A549 (cell line): ENCODE data around the gene KAT5. TPM values are rescaled to one million over a fixed set of nuclear protein-coding genes. Genes with fewer than 3 reads are reported as not detected.
A peak's percentile ranks its signal among the peaks of the same experiment; 100 is the strongest.

Experiments
- ATAC-seq, 2 experiments: fragments of 200-7000 bp in 1 of 2; fragments of >200 bp in 1 of 2; cut with Nextera tagmentation in 1 of 2; cut with Tn5 transposase in 1 of 2; 3 replicates each; pipeline versions ENCODE4 v1.8.0 to v1.9.1; 2018 to 2020; ENCODE audit warnings: mild to moderate bottlenecking in 1 of 2, moderate library complexity in 1 of 2
- CTCF ChIA-PET: fragments of 300-600 bp; sonication (Branson Sonifier 250); formaldehyde crosslinking; extraction: SDS; loops from one replicate; lab custom pipeline; 2021; ENCODE audit warnings: antibody characterized with exemption, inconsistent platforms; lab: Yijun Ruan, JAX
- POLR2A ChIA-PET: fragments of 350-600 bp; formaldehyde crosslinking; extraction: SDS; loops from one replicate; lab custom pipeline; 2021; ENCODE audit warnings: antibody characterized with exemption, inconsistent platforms; lab: Yijun Ruan, JAX
- DNase-seq, 2 experiments: peaks; one replicate each; pipeline versions ENCODE4 v3.0.0 to v3.0.0-alpha.2; 2011 to 2016; ENCODE audit warnings: low read depth in 1 of 2, low spot score in 1 of 2
- FAIRE-seq: peaks from 2 replicates; lab custom pipeline; 2011; peaks lifted over from hg19 to GRCh38; lab: Jason Lieb, UNC
- H3K27ac ChIP-seq, 2 experiments: fragments of >200 bp; sonication (Bioruptor Twin); formaldehyde crosslinking; 3 replicates each; pipeline ENCODE4 v1.5.1; 2016 to 2017
- H3K4me1 ChIP-seq: fragments of >200 bp; sonication (Bioruptor Twin); formaldehyde crosslinking; 3 replicates; pipeline ENCODE4 v1.6.1; 2016
- H3K4me2 ChIP-seq: fragments of >200 bp; sonication (Bioruptor Twin); formaldehyde crosslinking; 3 replicates; pipeline ENCODE4 v1.6.1; 2016
- H3K4me3 ChIP-seq: fragments of >200 bp; sonication (Bioruptor Twin); formaldehyde crosslinking; 3 replicates; pipeline ENCODE4 v1.5.1; 2016
- H3K9me3 ChIP-seq: fragments of >200 bp; sonication (Bioruptor Twin); formaldehyde crosslinking; 3 replicates; pipeline ENCODE4 v1.6.1; 2016
- CEBPB ChIP-seq, 2 experiments: fragments of >200 bp in 1 of 2; sonication (Bioruptor Twin) in 1 of 2; formaldehyde crosslinking in 1 of 2; IDR thresholded peaks; 2 replicates each; pipeline ENCODE4 v1.6.1; 2012 to 2016
- CHD4 ChIP-seq: fragments of 200-600 bp; sonication (generic); IDR thresholded peaks from 2 replicates; pipeline ENCODE4 v1.6.1; 2016; ENCODE audit warnings: antibody characterized with exemption, mild to moderate bottlenecking, borderline replicate concordance
- CTCF ChIP-seq: fragments of >200 bp; sonication (Bioruptor Twin); formaldehyde crosslinking; IDR thresholded peaks from 3 replicates; pipeline ENCODE4 v1.5.1; 2016
- EHF ChIP-seq: fragments of 250-450 bp; sonication (Bioruptor Pico); IDR thresholded peaks from 2 replicates; pipeline ENCODE4 v1.5.0; 2020; ENCODE audit warnings: mild to moderate bottlenecking
- EP300 ChIP-seq, 2 experiments: fragments of >200 bp; sonication (Bioruptor Twin); formaldehyde crosslinking; IDR thresholded peaks; 2 replicates in 1 of 2; 3 replicates in 1 of 2; pipeline ENCODE4 v1.6.1; 2016 to 2017
- HOXA7 ChIP-seq: fragments of 250-450 bp; sonication (Bioruptor Pico); IDR thresholded peaks from 2 replicates; pipeline ENCODE4 v1.5.0; 2020; ENCODE audit warnings: mild to moderate bottlenecking, moderate library complexity
- MAZ ChIP-seq: fragments of 150-350 bp; IDR thresholded peaks from 2 replicates; pipeline ENCODE4 v1.6.1; 2014; ENCODE audit warnings: antibody characterized with exemption, low read depth, low read length, borderline replicate concordance
- MYC ChIP-seq: IDR thresholded peaks from 2 replicates; pipeline ENCODE4 v1.6.1; 2012; ENCODE audit warnings: mild to moderate bottlenecking, inconsistent platforms, low read length, improper control_type of control experiment, borderline replicate concordance
- NPAS2 ChIP-seq: fragments of 250-450 bp; sonication (Bioruptor Pico); IDR thresholded peaks from 2 replicates; pipeline ENCODE4 v1.8.0; 2022; ENCODE audit warnings: mild to moderate bottlenecking, moderate library complexity, borderline replicate concordance
- NR3C1 ChIP-seq: fragments of >200 bp; sonication (Bioruptor Twin); formaldehyde crosslinking; IDR thresholded peaks from 3 replicates; pipeline ENCODE4 v1.6.1; 2017
- POLR2A ChIP-seq: IDR thresholded peaks from 2 replicates; pipeline ENCODE4 v1.6.1; 2012; ENCODE audit warnings: mild to moderate bottlenecking, low read length
- RAD21 ChIP-seq, 2 experiments: fragments of >200 bp in 1 of 2; sonication (Bioruptor Twin) in 1 of 2; formaldehyde crosslinking in 1 of 2; IDR thresholded peaks in 1 of 2; conservative IDR thresholded peaks in 1 of 2; 2 replicates in 1 of 2; 3 replicates in 1 of 2; pipeline ENCODE4 v1.6.1; 2012 to 2018; ENCODE audit warnings: inconsistent platforms in 1 of 2
- RNF2 ChIP-seq: fragments of 200-600 bp; sonication (generic); IDR thresholded peaks from 2 replicates; pipeline ENCODE4 v1.6.1; 2016; ENCODE audit warnings: low read depth, mild to moderate bottlenecking, antibody characterized with exemption, moderate library complexity, borderline replicate concordance
- SMC3 ChIP-seq: fragments of >200 bp; sonication (Bioruptor Twin); formaldehyde crosslinking; IDR thresholded peaks from 3 replicates; pipeline ENCODE4 v1.6.1; 2018; ENCODE audit warnings: inconsistent platforms
- SREBF2 ChIP-seq: fragments of 450-650 bp; IDR thresholded peaks from 2 replicates; pipeline ENCODE4 v1.6.1; 2014; ENCODE audit warnings: mild to moderate bottlenecking, moderate library complexity
- USF2 ChIP-seq: fragments of 450-650 bp; IDR thresholded peaks from 2 replicates; pipeline ENCODE4 v1.6.1; 2014; ENCODE audit warnings: antibody characterized with exemption
- ZFP36 ChIP-seq: fragments of 450-650 bp; IDR thresholded peaks from 2 replicates; pipeline ENCODE4 v1.6.1; 2014; ENCODE audit warnings: borderline replicate concordance; ENCODE audit not compliant: partially characterized antibody
- ZNF302 ChIP-seq: fragments of 250-450 bp; sonication (Bioruptor Pico); IDR thresholded peaks from 2 replicates; pipeline ENCODE4 v1.9.0; 2021; ENCODE audit warnings: inconsistent platforms, mild to moderate bottlenecking, moderate library complexity
- WGBS: methylation state at CpG from one replicate; pipeline ENCODE4 v1.1.6; 2017; ENCODE audit errors: missing lambda C conversion rate; 5-methylcytosine and 5-hydroxymethylcytosine counted together
- polyA plus RNA-seq, 4 experiments: library from polyadenylated mRNA; depleted of rRNA in 3 of 4; stranded (reverse); fragments of >200 nt; fragmentation: RNase III in 1 of 4; extraction: RNeasy Plus Mini Kit Qiagen cat#74134 plus additional on column Dnase treatment in 1 of 4; gene quantifications; 2 replicates in 3 of 4; 3 replicates in 1 of 4; pipeline ENCODE4 v1.2.3, GENCODE V29; 2011 to 2017
- TF ChIP-seq, protein P1 (sequence below): fragments of 250-450 bp; sonication (Bioruptor Pico); IDR thresholded peaks from 2 replicates; pipeline ENCODE4 v1.5.0; 2020; ENCODE audit warnings: low read depth, mild to moderate bottlenecking, moderate library complexity
- TF ChIP-seq, protein P2 (sequence below): fragments of >200 bp; sonication (Bioruptor Twin); formaldehyde crosslinking; IDR thresholded peaks from 2 replicates; pipeline ENCODE4 v1.6.1; 2016
- TF ChIP-seq, protein P3 (sequence below): IDR thresholded peaks from 2 replicates; pipeline ENCODE4 v1.6.1; 2012

KAT5 gene
- polyA plus RNA-seq, 2 of the 4 experiments (the other 2 are of a cell fraction) = 25.8 to 41.2 TPM

DNA sequence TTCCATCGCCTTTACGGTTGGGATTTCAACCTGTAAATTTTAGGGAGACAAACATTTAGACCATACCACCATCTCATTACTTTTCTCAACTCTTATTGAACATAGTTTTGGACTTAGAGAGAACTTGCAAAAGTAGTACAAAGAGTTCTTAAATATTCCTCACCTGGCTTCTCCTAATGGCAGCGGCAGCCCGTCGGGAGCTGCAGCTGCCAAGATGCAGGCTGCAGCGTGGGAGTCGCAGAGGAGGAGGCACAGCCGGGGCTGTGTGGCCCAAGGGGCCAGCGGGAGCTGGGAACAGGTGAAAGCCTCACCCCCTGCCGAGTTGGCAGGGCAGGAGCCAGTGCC is 31.6 kb downstream of the KAT5 start:
- H3K27ac ChIP-seq = no peak overlapping the region
- ChIA-PET POLR2A (no interaction called here), CTCF (interaction anchor here (1.2 to 2.2 kb wide), 12 partner anchors 16 to 227 kb away, joined by 3 to 24 read pairs (median 4); partner anchors contain the start of gene KAT5)
- WGBS = 68% methylated on average over 5 of the region's 10 CpGs
- no peak for DNase-seq
- no peak overlapping the region for H3K4me3 ChIP-seq
- no peak for ATAC-seq
- no peak overlapping the region for H3K4me2 ChIP-seq
- H3K4me1 ChIP-seq = no peaks in the 10 kb centered on the region
- H3K9me3 ChIP-seq = peaks cover 15% of the 10 kb centered on the region
- TF ChIP-seq MAZ (no peak), ZFP36 (no peak), SMC3 (no peak), CTCF (no peak), POLR2A (no peak), CHD4 (no peak), USF2 (no peak), ZNF302 (CRISPR knock-in tag) (no peak), HOXA7 (CRISPR knock-in tag) (no peak), EHF (CRISPR knock-in tag) (no peak), EP300 (IDR thresholded peaks at IDR 0.05) (no peak), RNF2 (no peak), MYC (no peak), NR3C1 (no peak), RAD21 (conservative IDR thresholded peaks at IDR 0.05 in 1 of 2, IDR thresholded peaks at IDR 0.05 in 1 of 2) (no peak), CEBPB (IDR thresholded peaks at IDR 0.05) (no peak)
- TF ChIP-seq, protein P1, sequence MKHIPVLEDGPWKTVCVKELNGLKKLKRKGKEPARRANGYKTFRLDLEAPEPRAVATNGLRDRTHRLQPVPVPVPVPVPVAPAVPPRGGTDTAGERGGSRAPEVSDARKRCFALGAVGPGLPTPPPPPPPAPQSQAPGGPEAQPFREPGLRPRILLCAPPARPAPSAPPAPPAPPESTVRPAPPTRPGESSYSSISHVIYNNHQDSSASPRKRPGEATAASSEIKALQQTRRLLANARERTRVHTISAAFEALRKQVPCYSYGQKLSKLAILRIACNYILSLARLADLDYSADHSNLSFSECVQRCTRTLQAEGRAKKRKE = no peak
- TF ChIP-seq, protein P2, sequence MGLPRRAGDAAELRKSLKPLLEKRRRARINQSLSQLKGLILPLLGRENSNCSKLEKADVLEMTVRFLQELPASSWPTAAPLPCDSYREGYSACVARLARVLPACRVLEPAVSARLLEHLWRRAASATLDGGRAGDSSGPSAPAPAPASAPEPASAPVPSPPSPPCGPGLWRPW = no peak
- TF ChIP-seq, protein P3, sequence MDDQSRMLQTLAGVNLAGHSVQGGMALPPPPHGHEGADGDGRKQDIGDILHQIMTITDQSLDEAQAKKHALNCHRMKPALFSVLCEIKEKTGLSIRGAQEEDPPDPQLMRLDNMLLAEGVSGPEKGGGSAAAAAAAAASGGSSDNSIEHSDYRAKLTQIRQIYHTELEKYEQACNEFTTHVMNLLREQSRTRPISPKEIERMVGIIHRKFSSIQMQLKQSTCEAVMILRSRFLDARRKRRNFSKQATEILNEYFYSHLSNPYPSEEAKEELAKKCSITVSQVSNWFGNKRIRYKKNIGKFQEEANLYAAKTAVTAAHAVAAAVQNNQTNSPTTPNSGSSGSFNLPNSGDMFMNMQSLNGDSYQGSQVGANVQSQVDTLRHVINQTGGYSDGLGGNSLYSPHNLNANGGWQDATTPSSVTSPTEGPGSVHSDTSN = no peak
- no peak for FAIRE-seq

GRCh38 chr11:65744026-65744698 is 32.1 kb downstream of the KAT5 start:
- Histone ChIP-seq H3K4me2 (peak overlapping the region; percentile 44; the same call in 1 of the 3 replicates), H3K4me1 (no peaks in the 10 kb centered on the region), H3K27ac (no peak overlapping the region), H3K4me3 (no peak overlapping the region), H3K9me3 (peaks cover 14% of the 10 kb centered on the region)
- FAIRE-seq (no peak), ATAC-seq (peak; percentile 95 to 99), DNase-seq (peak; percentile 49 to 76)
- 35% methylated on average over 17 of the region's 18 CpGs for WGBS
- ChIA-PET CTCF (interaction anchor here (0.6 to 2.2 kb wide), 28 partner anchors 10 to 244 kb away, joined by 3 to 24 read pairs (median 4); partner anchors contain the start of genes FIBP and KAT5), POLR2A (interaction anchor here (0.6 kb wide), 1 partner anchor 25 kb away, joined by 4 read pairs; no protein-coding TSS in a partner anchor)
- TF ChIP-seq MAZ (no peak), NPAS2 (no peak), CTCF (peak; percentile 40; the same call in 1 of the 3 replicates), SMC3 (peak; percentile 57), RAD21 (conservative IDR thresholded peaks at IDR 0.05 in 1 of 2, IDR thresholded peaks at IDR 0.05 in 1 of 2) (peak; percentile 55 to 73), SREBF2 (no peak), ZNF302 (CRISPR knock-in tag) (no peak)
